Measurements from ENCODE around the gene S100A8.

S100A8 gene

GRCh38 chr1:153389973-153390879, 647 bp downstream of the S100A8 start:
- no peak for DNase-seq

GRCh38 chr1:153389401-153389800, 1.5 kb downstream of the S100A8 start:
- DNase-seq: no peak

GRCh38 chr1:153387785-153388184, 3.1 kb downstream of the S100A8 start:
- no peak for DNase-seq

GRCh38 chr1:153387001-153387400, 3.9 kb downstream of the S100A8 start:
- DNase-seq: no peak

GRCh38 chr1:153386500-153386901, 4.4 kb downstream of the S100A8 start:
- peak; percentile 68 to 77 for DNase-seq

- DNase-seq: no peak
Measured at GRCh38 chr1:153384958-153385580, 5.8 kb downstream of the S100A8 start.

- DNase-seq: no peak
Measured at GRCh38 chr1:153380711-153381110, 10.2 kb downstream of the S100A8 start.

- DNase-seq: no peak
Measured at GRCh38 chr1:153379591-153379990, 11.3 kb downstream of the S100A8 start.

GRCh38 chr1:153375511-153375910, 15.4 kb downstream of the S100A8 start, which contains the start of gene S100A12:
Gene S100A12 (minus strand): TSS chr1:153375621. CDS start chr1:153374592, 1,029 bp downstream.
- peak; percentile 9 to 11 for DNase-seq

GRCh38 chr1:153374071-153374470, 16.8 kb downstream of the S100A8 start:
- no peak for DNase-seq

GRCh38 chr1:153372571-153372970, 18.3 kb downstream of the S100A8 start:
- no peak for DNase-seq

GRCh38 chr1:153371231-153371630, 19.6 kb downstream of the S100A8 start:
- DNase-seq: no peak

- no peak for DNase-seq
Measured at GRCh38 chr1:153370146-153370545, 20.7 kb downstream of the S100A8 start.

GRCh38 chr1:153368495-153368894, 22.4 kb downstream of the S100A8 start:
- no peak for DNase-seq

- DNase-seq: no peak
Measured at GRCh38 chr1:153367090-153367489, 23.8 kb downstream of the S100A8 start.

GRCh38 chr1:153366261-153366660, 24.6 kb downstream of the S100A8 start:
- no peak for DNase-seq

GRCh38 chr1:153365696-153366095, 25.2 kb downstream of the S100A8 start:
- DNase-seq: no peak

- DNase-seq: no peak
Measured at GRCh38 chr1:153364766-153365666, 25.9 kb downstream of the S100A8 start.

- no peak for DNase-seq
Measured at GRCh38 chr1:153364156-153364555, 26.7 kb downstream of the S100A8 start.

GRCh38 chr1:153363641-153364040, 27.2 kb downstream of the S100A8 start:
- DNase-seq: no peak

- no peak for DNase-seq
Measured at GRCh38 chr1:153362187-153362775, 28.6 kb downstream of the S100A8 start.

- DNase-seq: no peak
Measured at GRCh38 chr1:153361480-153362109, 29.3 kb downstream of the S100A8 start.
